ENCODE data around the gene SACM1L.

- TF ChIP-seq ELF4 (IDR thresholded peaks at IDR 0.05) (no peak), PKNOX1 (IDR thresholded peaks at IDR 0.05) (no peak)
Measured at GRCh38 chr3:45783667-45784066, 94.5 kb downstream of the SACM1L start.
